ENCODE measurements around the gene PKHD1.

- TF ChIP-seq CTCF (conservative IDR thresholded peaks at IDR 0.05; ENCODE audit: low read depth, low read length) (no peak), EZH2 (IDR thresholded peaks at IDR 0.05; ENCODE audit: low read length, unreplicated experiment) (no peak)
These were observed 21.8 kb downstream of the PKHD1 start for GRCh38 chr6:52065621-52066020.
